Mesothelial cell of epicardium (in vitro differentiated cells): ENCODE results near the gene ZCCHC13. TPM values are rescaled to one million over a fixed set of nuclear protein-coding genes. Genes with fewer than 3 reads are reported as not detected.
"Not testable (repeated sequence)": the region's sequence is repeated elsewhere in the genome, so short reads cannot be mapped to it uniquely, and the experiment has no call there.

ENCODE experiments used
- DNase-seq, 2 experiments: peaks; one replicate each; pipeline ENCODE4 v3.0.0; 2021; ENCODE audit warnings: low spot score in 2 of 2; ENCODE audit not compliant: unreplicated experiment in 2 of 2
- H3K27ac Mint-ChIP-seq: 2 replicates; pipeline ENCODE4 v1.8.0; 2021; ENCODE audit warnings: mixed read lengths
- H3K27me3 Mint-ChIP-seq: 2 replicates; pipeline ENCODE4 v1.8.0; 2021; ENCODE audit warnings: low read depth, mixed read lengths
- H3K36me3 Mint-ChIP-seq: 2 replicates; pipeline ENCODE4 v1.8.0; 2021; ENCODE audit warnings: mixed read lengths
- H3K4me1 Mint-ChIP-seq: 2 replicates; pipeline ENCODE4 v1.8.0; 2021; ENCODE audit warnings: mixed read lengths
- H3K4me3 Mint-ChIP-seq: 2 replicates; pipeline ENCODE4 v1.8.0; 2021; ENCODE audit warnings: mild to moderate bottlenecking, moderate library complexity, mixed read lengths
- H3K9me3 Mint-ChIP-seq: 2 replicates; pipeline ENCODE4 v1.8.0; 2021; ENCODE audit warnings: mixed read lengths
- total RNA-seq: library from RNA; stranded (reverse); gene quantifications from 3 replicates; pipeline ENCODE4 v1.2.1, GENCODE V29; 2021
- TF ChIP-seq, protein P1 (sequence below): fragments of 200-600 bp; sonication (generic); IDR thresholded peaks from one replicate; pipeline ENCODE4 v1.5.0; 2021; ENCODE audit warnings: antibody characterized with exemption; ENCODE audit not compliant: unreplicated experiment

Gene ZCCHC13
- total RNA-seq, 1 donor from 2014 or later, result not detected

DNA sequence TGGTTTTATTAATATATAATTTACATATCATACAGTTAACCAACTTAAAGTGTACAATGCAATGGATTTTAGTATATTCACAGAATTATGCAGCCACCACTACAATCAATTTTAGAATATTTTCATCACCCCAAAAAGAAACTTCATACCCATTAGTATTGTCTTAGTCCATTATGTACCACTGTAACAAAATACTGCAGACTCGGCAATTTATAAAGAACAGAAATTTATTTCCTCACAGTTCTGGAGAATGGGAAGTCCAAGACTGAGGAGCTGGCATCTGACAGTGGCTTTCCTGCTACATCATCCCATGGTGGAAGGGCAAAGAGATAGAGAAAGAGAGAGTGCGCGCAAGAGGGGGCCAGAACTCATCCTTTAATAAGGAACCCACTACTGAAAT lies 8.9 kb upstream of the ZCCHC13 start:
- no peaks in the 10 kb centered on the region for H3K4me1 Mint-ChIP-seq
- H3K27me3 Mint-ChIP-seq, result no peaks in the 10 kb centered on the region
- H3K9me3 Mint-ChIP-seq, result no peaks in the 10 kb centered on the region
- no peak overlapping the region for H3K27ac Mint-ChIP-seq
- no peak for DNase-seq
- no peak overlapping the region for H3K4me3 Mint-ChIP-seq
- H3K36me3 Mint-ChIP-seq, result no peaks in the 10 kb centered on the region
- TF ChIP-seq, protein P1, sequence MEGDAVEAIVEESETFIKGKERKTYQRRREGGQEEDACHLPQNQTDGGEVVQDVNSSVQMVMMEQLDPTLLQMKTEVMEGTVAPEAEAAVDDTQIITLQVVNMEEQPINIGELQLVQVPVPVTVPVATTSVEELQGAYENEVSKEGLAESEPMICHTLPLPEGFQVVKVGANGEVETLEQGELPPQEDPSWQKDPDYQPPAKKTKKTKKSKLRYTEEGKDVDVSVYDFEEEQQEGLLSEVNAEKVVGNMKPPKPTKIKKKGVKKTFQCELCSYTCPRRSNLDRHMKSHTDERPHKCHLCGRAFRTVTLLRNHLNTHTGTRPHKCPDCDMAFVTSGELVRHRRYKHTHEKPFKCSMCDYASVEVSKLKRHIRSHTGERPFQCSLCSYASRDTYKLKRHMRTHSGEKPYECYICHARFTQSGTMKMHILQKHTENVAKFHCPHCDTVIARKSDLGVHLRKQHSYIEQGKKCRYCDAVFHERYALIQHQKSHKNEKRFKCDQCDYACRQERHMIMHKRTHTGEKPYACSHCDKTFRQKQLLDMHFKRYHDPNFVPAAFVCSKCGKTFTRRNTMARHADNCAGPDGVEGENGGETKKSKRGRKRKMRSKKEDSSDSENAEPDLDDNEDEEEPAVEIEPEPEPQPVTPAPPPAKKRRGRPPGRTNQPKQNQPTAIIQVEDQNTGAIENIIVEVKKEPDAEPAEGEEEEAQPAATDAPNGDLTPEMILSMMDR, result no peak

GRCh38 chrX:74297766-74298165 lies 6.2 kb upstream of the ZCCHC13 start:
- Mint-ChIP-seq H3K27ac (no peak overlapping the region), H3K36me3 (no peaks in the 10 kb centered on the region), H3K27me3 (no peaks in the 10 kb centered on the region), H3K4me1 (no peaks in the 10 kb centered on the region), H3K9me3 (no peaks in the 10 kb centered on the region), H3K4me3 (no peak overlapping the region)
- TF ChIP-seq, protein P1, result no peak
- DNase-seq, result no peak

- DNase-seq, result no peak
- Mint-ChIP-seq H3K9me3 (no peaks in the 10 kb centered on the region), H3K4me1 (no peaks in the 10 kb centered on the region), H3K36me3 (no peaks in the 10 kb centered on the region), H3K27me3 (no peaks in the 10 kb centered on the region), H3K27ac (no peak overlapping the region), H3K4me3 (no peak overlapping the region)
- TF ChIP-seq, protein P1, result no peak
Observed at GRCh38 chrX:74300869-74301268, 3.1 kb upstream of the ZCCHC13 start.

DNA sequence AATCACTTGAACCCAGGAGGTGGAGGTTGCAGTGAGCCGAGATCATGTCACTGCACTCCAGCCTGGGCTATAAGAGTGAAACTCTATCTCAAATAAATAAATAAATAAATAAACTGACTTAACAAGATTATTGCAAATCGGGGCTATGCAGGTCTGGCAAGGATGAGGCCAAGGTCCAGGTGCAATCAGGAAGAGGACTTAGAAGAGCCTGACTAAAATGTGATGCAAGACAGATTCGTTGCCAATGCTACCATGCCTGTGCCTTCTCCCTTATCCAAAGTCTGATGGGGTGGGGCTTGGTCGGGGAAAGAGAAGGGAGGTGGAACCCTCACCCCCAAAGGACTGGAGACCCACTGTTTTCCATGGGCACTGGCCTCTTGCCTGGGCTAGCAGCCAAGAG lies 14.7 kb downstream of the ZCCHC13 start:
- H3K4me1 Mint-ChIP-seq, result peaks cover 2% of the 10 kb centered on the region
- no peaks in the 10 kb centered on the region for H3K9me3 Mint-ChIP-seq
- H3K27ac Mint-ChIP-seq, result no peak overlapping the region
- no peaks in the 10 kb centered on the region for H3K27me3 Mint-ChIP-seq
- TF ChIP-seq, protein P1, result no peak
- DNase-seq, result no peak
- no peak overlapping the region for H3K4me3 Mint-ChIP-seq
- no peaks in the 10 kb centered on the region for H3K36me3 Mint-ChIP-seq

- H3K27ac Mint-ChIP-seq, H3K27me3 Mint-ChIP-seq, H3K36me3 Mint-ChIP-seq, H3K4me1 Mint-ChIP-seq, DNase-seq, H3K9me3 Mint-ChIP-seq, H3K4me3 Mint-ChIP-seq: not testable (repeated sequence)
Observed at GRCh38 chrX:74319321-74319720, 15.3 kb downstream of the ZCCHC13 start.

DNA sequence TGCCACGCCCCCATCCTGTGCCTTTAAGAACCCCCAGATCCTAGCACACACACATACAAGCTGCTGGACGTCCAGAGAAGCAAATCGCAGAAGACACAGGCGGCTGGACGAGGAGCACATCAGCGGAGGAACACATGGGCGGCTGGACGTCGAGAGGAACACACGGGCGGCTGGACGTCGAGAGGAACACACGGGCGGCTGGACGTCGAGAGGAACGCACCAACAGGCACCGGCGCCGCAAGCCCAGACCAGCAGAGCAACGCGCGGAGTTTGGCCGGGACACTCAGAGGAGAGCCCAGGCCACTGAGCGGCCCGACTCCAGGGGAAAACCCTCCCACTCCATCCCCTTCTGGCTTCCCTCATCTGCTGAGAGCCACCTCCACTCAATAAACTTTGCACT lies 17.2 kb downstream of the ZCCHC13 start:
- TF ChIP-seq, protein P1, result no peak
- H3K4me3 Mint-ChIP-seq, result no peak overlapping the region
- peaks cover 4% of the 10 kb centered on the region for H3K4me1 Mint-ChIP-seq
- no peaks in the 10 kb centered on the region for H3K36me3 Mint-ChIP-seq
- no peak for DNase-seq
- H3K27me3 Mint-ChIP-seq, result no peaks in the 10 kb centered on the region
- H3K27ac Mint-ChIP-seq, result no peak overlapping the region
- H3K9me3 Mint-ChIP-seq, result no peaks in the 10 kb centered on the region
